ENCODE results near the gene IL17D. TPM values are rescaled to one million over a fixed set of nuclear protein-coding genes. Genes with fewer than 3 reads are reported as not detected.

The IL17D gene
- total RNA-seq, 1 experiment from 2014 or later = 1.3 TPM

GRCh38 chr13:20706661-20707060, 3.2 kb downstream of the IL17D start:
- CTCF ChIA-PET = no interaction called here
- intact Hi-C loops (cut with micrococcal nuclease; ENCODE audit: unreplicated experiment) = no loop called here
- Mint-ChIP-seq H3K9me3 (ENCODE audit: low read depth, unreplicated experiment) (no peaks in the 10 kb centered on the region), H3K27me3 (ENCODE audit: unreplicated experiment) (no peaks in the 10 kb centered on the region), H3K4me3 (ENCODE audit: low read depth, unreplicated experiment) (no peak overlapping the region), H3K36me3 (ENCODE audit: insufficient read depth, unreplicated experiment) (peaks cover 14% of the 10 kb centered on the region), H3K4me1 (ENCODE audit: low read depth, unreplicated experiment) (no peaks in the 10 kb centered on the region), H3K27ac (ENCODE audit: unreplicated experiment) (no peak overlapping the region)
- TF ChIP-seq CTCF (IDR thresholded peaks at IDR 0.05; ENCODE audit: unreplicated experiment) = no peak
- BruUV-seq (replicated peaks) = no TSS peak
- no peak for DNase-seq

DNA sequence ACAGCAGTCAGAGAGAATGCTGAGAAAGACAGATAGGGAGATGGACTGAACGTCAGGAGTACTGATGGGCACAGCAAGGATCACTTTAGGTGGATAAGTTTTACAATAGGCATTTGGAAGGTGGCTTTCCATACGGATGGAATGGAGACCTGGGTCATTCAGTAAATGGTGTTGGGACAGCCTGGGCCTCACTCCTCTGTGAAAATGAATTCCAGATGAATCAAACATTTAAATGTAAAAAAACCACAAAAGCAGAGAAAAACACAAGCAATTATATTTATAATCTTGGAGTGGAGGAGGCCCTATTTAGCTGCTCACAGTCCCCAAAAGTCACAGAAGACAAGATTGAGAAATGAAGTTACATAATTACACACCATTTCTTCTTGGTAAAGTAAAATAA, 4.7 kb downstream of the IL17D start:
- Mint-ChIP-seq H3K27ac (ENCODE audit: unreplicated experiment) (no peak overlapping the region), H3K9me3 (ENCODE audit: low read depth, unreplicated experiment) (no peaks in the 10 kb centered on the region), H3K36me3 (ENCODE audit: insufficient read depth, unreplicated experiment) (peaks cover 7% of the 10 kb centered on the region), H3K4me1 (ENCODE audit: low read depth, unreplicated experiment) (peaks cover 5% of the 10 kb centered on the region), H3K4me3 (ENCODE audit: low read depth, unreplicated experiment) (no peak overlapping the region), H3K27me3 (ENCODE audit: unreplicated experiment) (peaks cover 5% of the 10 kb centered on the region)
- BruUV-seq (replicated peaks) = no TSS peak
- no peak for DNase-seq
- CTCF ChIA-PET = no interaction called here
- no peak for TF ChIP-seq CTCF (IDR thresholded peaks at IDR 0.05; ENCODE audit: unreplicated experiment)
- intact Hi-C loops (cut with micrococcal nuclease; ENCODE audit: unreplicated experiment) = no loop called here

- CTCF ChIA-PET = no interaction called here
- H3K27ac Mint-ChIP-seq (ENCODE audit: unreplicated experiment) = no peak overlapping the region
Measured at GRCh38 chr13:20709369-20709768, 5.9 kb downstream of the IL17D start.

GRCh38 chr13:20709782-20710181, 6.3 kb downstream of the IL17D start:
- DNase-seq = no peak
- no peak overlapping the region for H3K27ac Mint-ChIP-seq (ENCODE audit: unreplicated experiment)
- H3K4me3 Mint-ChIP-seq (ENCODE audit: low read depth, unreplicated experiment) = no peak overlapping the region
- CTCF ChIA-PET = no interaction called here
- no TSS peak for BruUV-seq (replicated peaks)
- H3K27me3 Mint-ChIP-seq (ENCODE audit: unreplicated experiment) = peaks cover 21% of the 10 kb centered on the region
- H3K4me1 Mint-ChIP-seq (ENCODE audit: low read depth, unreplicated experiment) = peaks cover 18% of the 10 kb centered on the region
- intact Hi-C loops (cut with micrococcal nuclease; ENCODE audit: unreplicated experiment) = loop anchor here (5.0 kb wide), 1 partner anchor 212 kb away; no protein-coding TSS in a partner anchor
- H3K9me3 Mint-ChIP-seq (ENCODE audit: low read depth, unreplicated experiment) = no peaks in the 10 kb centered on the region
- no peak for TF ChIP-seq CTCF (IDR thresholded peaks at IDR 0.05; ENCODE audit: unreplicated experiment)
- no peaks in the 10 kb centered on the region for H3K36me3 Mint-ChIP-seq (ENCODE audit: insufficient read depth, unreplicated experiment)

More at GRCh38 chr13:20709369-20709768, 5.9 kb downstream of the IL17D start:
- no peak for DNase-seq
- Mint-ChIP-seq H3K4me1 (ENCODE audit: low read depth, unreplicated experiment) (peaks cover 17% of the 10 kb centered on the region), H3K9me3 (ENCODE audit: low read depth, unreplicated experiment) (no peaks in the 10 kb centered on the region), H3K4me3 (ENCODE audit: low read depth, unreplicated experiment) (no peak overlapping the region), H3K27me3 (ENCODE audit: unreplicated experiment) (peaks cover 16% of the 10 kb centered on the region), H3K36me3 (ENCODE audit: insufficient read depth, unreplicated experiment) (peaks cover 3% of the 10 kb centered on the region)
- intact Hi-C loops (cut with micrococcal nuclease; ENCODE audit: unreplicated experiment) = no loop called here
- no TSS peak for BruUV-seq (replicated peaks)
- no peak for TF ChIP-seq CTCF (IDR thresholded peaks at IDR 0.05; ENCODE audit: unreplicated experiment)
